Subcutaneous adipose tissue (tissue), 4 donors: ENCODE data around the gene ACOT12. TPM values are rescaled to one million over a fixed set of nuclear protein-coding genes. Genes with fewer than 3 reads are reported as not detected.

Experiments
- CTCF ChIP-seq: fragments of 450-650 bp; IDR thresholded peaks from one replicate; pipeline ENCODE4 v1.5.1; 2016; ENCODE audit warnings: low read depth, mild to moderate bottlenecking, control low read depth, antibody characterized with exemption, moderate library complexity
- total RNA-seq, 4 donors: library from RNA; depleted of rRNA; stranded (reverse); fragments of >200 nt; gene quantifications; one replicate each; pipeline ENCODE4 v1.1.0, GENCODE V29; 2016

ACOT12 gene
- total RNA-seq, 4 donors from 2014 or later = not detected

GRCh38 chr5:81308836-81309235 lies 85.1 kb downstream of the ACOT12 start:
- no peak for TF ChIP-seq CTCF

- TF ChIP-seq CTCF = no peak
These were observed 88.1 kb downstream of the ACOT12 start for GRCh38 chr5:81305785-81306184.

- TF ChIP-seq CTCF = no peak
These were observed 90.4 kb downstream of the ACOT12 start for GRCh38 chr5:81303563-81303962.

- no peak for TF ChIP-seq CTCF
These were observed 91.3 kb downstream of the ACOT12 start for GRCh38 chr5:81302596-81302995.

GRCh38 chr5:81301271-81302015 lies 92.5 kb downstream of the ACOT12 start, which contains the start of gene ZCCHC9:
TSS of gene ZCCHC9 (plus strand) at chr5:81301587. CDS start at chr5:81304758, 3,171 bp downstream.
- no peak for TF ChIP-seq CTCF

- no peak for TF ChIP-seq CTCF
These were observed 93.0 kb downstream of the ACOT12 start for GRCh38 chr5:81300921-81301270.

GRCh38 chr5:81297531-81297930 lies 96.4 kb downstream of the ACOT12 start:
- TF ChIP-seq CTCF = no peak
